Activated CD4-positive, CD25-positive, alpha-beta regulatory T cell (primary cell): Measurements from ENCODE around the gene DMP1.

Experiments used
- DNase-seq, 4 experiments: peaks; one replicate each; lab custom pipeline; 2025; lab: John Stamatoyannopoulos, UW

Gene DMP1

GRCh38 chr4:87649980-87650379 lies at the start of gene DMP1:
Gene DMP1 (plus strand): TSS chr4:87650280. CDS start chr4:87656493, 6,213 bp downstream.
- no peak for DNase-seq

GRCh38 chr4:87601361-87601760 lies 48.7 kb upstream of the DMP1 start:
- no peak for DNase-seq

- DNase-seq = no peak
Measured at GRCh38 chr4:87608229-87608628, 41.9 kb upstream of the DMP1 start, which contains the start of gene DSPP. Gene DSPP (plus strand): TSS chr4:87608529. CDS start chr4:87610909, 2,380 bp downstream.

GRCh38 chr4:87614292-87614890 lies 35.7 kb upstream of the DMP1 start:
- no peak for DNase-seq

GRCh38 chr4:87616268-87616667 lies 33.8 kb upstream of the DMP1 start:
- no peak for DNase-seq

GRCh38 chr4:87620086-87620485 lies 30.0 kb upstream of the DMP1 start:
- DNase-seq = no peak

- DNase-seq = no peak
Measured at GRCh38 chr4:87620491-87620890, 29.6 kb upstream of the DMP1 start.

GRCh38 chr4:87622303-87622702 lies 27.8 kb upstream of the DMP1 start:
- DNase-seq = no peak

GRCh38 chr4:87624698-87625097 lies 25.4 kb upstream of the DMP1 start:
- no peak for DNase-seq

- no peak for DNase-seq
Measured at GRCh38 chr4:87631668-87632067, 18.4 kb upstream of the DMP1 start.

- DNase-seq = no peak
Measured at GRCh38 chr4:87632469-87632868, 17.6 kb upstream of the DMP1 start.

GRCh38 chr4:87633243-87633642 lies 16.8 kb upstream of the DMP1 start:
- no peak for DNase-seq

GRCh38 chr4:87644286-87644685 lies 5.8 kb upstream of the DMP1 start:
- DNase-seq = no peak

GRCh38 chr4:87650938-87651337 lies 858 bp downstream of the DMP1 start:
- DNase-seq = no peak

GRCh38 chr4:87651941-87652340 lies 1.9 kb downstream of the DMP1 start:
- no peak for DNase-seq

GRCh38 chr4:87654487-87655044 lies 4.5 kb downstream of the DMP1 start:
- DNase-seq = no peak

- no peak for DNase-seq
Measured at GRCh38 chr4:87657525-87657924, 7.4 kb downstream of the DMP1 start.

- no peak for DNase-seq
Measured at GRCh38 chr4:87659247-87659931, 9.3 kb downstream of the DMP1 start.

GRCh38 chr4:87662871-87663270 lies 12.8 kb downstream of the DMP1 start:
- no peak for DNase-seq

GRCh38 chr4:87669373-87669772 lies 19.3 kb downstream of the DMP1 start:
- DNase-seq = no peak

- DNase-seq = no peak
Measured at GRCh38 chr4:87677731-87678130, 27.7 kb downstream of the DMP1 start.

GRCh38 chr4:87679449-87680169 lies 29.5 kb downstream of the DMP1 start:
- peak in 1 of 4 experiments; percentile 4 for DNase-seq

- no peak for DNase-seq
Measured at GRCh38 chr4:87680271-87680670, 30.2 kb downstream of the DMP1 start.
